Pancreas (tissue), 10 donors: Measurements from ENCODE around the gene DENND4A. TPM values are rescaled to one million over a fixed set of nuclear protein-coding genes. Genes with fewer than 3 reads are reported as not detected.

Experiments used
- ATAC-seq, 4 donors: fragments of 200-7000 bp; cut with Tn5 transposase; one replicate each; pipeline versions ENCODE4 v1.8.0 to v1.9.1; 2020; ENCODE audit warnings: mild to moderate bottlenecking in 4 of 4, moderate library complexity in 4 of 4
- DNase-seq, 6 donors: peaks; one replicate each; pipeline ENCODE4 v3.0.0-alpha.2; 2020
- FAIRE-seq: peaks from 2 replicates; lab custom pipeline; 2012; peaks lifted over from hg19 to GRCh38; lab: Jason Lieb, UNC
- H3K27ac ChIP-seq, 4 donors: fragments of 200-600 bp; sonication (generic); 1 replicate in 3 of 4; 2 replicates in 1 of 4; pipeline versions ENCODE4 v1.5.0 to v1.8.0; 2020
- H3K27me3 ChIP-seq, 4 donors: fragments of 200-600 bp; one replicate each; pipeline ENCODE4 v1.8.0; 2021
- H3K36me3 ChIP-seq, 3 donors: fragments of 200-600 bp; sonication (generic) in 1 of 3; one replicate each; pipeline versions ENCODE4 v1.5.0 to v1.8.0; 2020 to 2021
- H3K4me1 ChIP-seq, 3 donors: fragments of 200-600 bp; one replicate each; pipeline ENCODE4 v1.8.0; 2021
- H3K4me3 ChIP-seq, 4 donors: fragments of 200-600 bp; sonication (generic) in 2 of 4; one replicate each; pipeline versions ENCODE4 v1.5.0 to v1.8.0; 2020 to 2021
- H3K9me3 ChIP-seq, 4 donors: fragments of 200-600 bp; one replicate each; pipeline ENCODE4 v1.8.0; 2021
- CTCF ChIP-seq, 4 donors: fragments of 200-600 bp; sonication (generic) in 3 of 4; IDR thresholded peaks; one replicate each; pipeline versions ENCODE4 v1.5.0 to v1.8.0; 2021; ENCODE audit warnings: antibody characterized with exemption in 4 of 4
- WGBS, 2 donors: extraction: QIAGEN DNeasy Blood & Tissue Kit; methylation state at CpG; one replicate each; pipeline ENCODE4 v1.1.7; 2013; 5-methylcytosine and 5-hydroxymethylcytosine counted together
- intact Hi-C, 3 donors: fragments of 100-400 bp; cut with DNase I; formaldehyde crosslinking; loops; one replicate each; pipeline versions ENCODE4 v1.11.1 to v1.14.2; 2022
- polyA plus RNA-seq, 2 donors: library from polyadenylated mRNA; stranded (reverse); fragments of 200-250 nt; gene quantifications; one replicate each; pipeline ENCODE4 v1.2.3, GENCODE V29; 2013
- total RNA-seq, 6 donors: library from RNA; stranded (reverse); fragmentation: NEBNext Ultra II Directional in 4 of 6; extraction: Animal tissue kit (Norgen Biotek cat#: 25700) in 4 of 6; gene quantifications; one replicate each; pipeline versions ENCODE4 v1.2.1 to v1.2.4, GENCODE V29; 2021 to 2023
- donor health status: healthy with polysubstance abuse.
- donor health status: DM: no; HTN: no; CAD: no; lungs with moderate emphysema.
- donor health status: DM: no; HTN: no; CAD: no.
- donor health status: control.
- donor health status: control.
- donor health status: Bipolar disorder and iron deficiency.
- donor health status: DM: yes; HTN: yes; CAD: no.
- donor health status: DM: no; HTN: no; CAD: no.
- donor health status: DM: no; HTN: no; CAD: no.
- donor health status: DM: yes; HTN: yes; CAD: no.

DENND4A gene
- total and polyA plus RNA-seq, 8 donors: 8.6 to 34.5 (median 26.5) TPM

- ATAC-seq (peak in 1 of 4 donors; percentile 22), DNase-seq (no peak), FAIRE-seq (no peak)
- Histone ChIP-seq H3K4me3 (no peak overlapping the region), H3K27me3 (no peaks in the 10 kb centered on the region), H3K4me1 (no peaks in the 10 kb centered on the region), H3K36me3 (peaks cover 0 to 67% (median 13%) of the 10 kb centered on the region in 3 donors), H3K27ac (no peak overlapping the region), H3K9me3 (peaks cover 0 to 3% (median 0%) of the 10 kb centered on the region in 4 donors)
- WGBS, 2 donors: 72 to 84% methylated on average over 3 of the region's 3 CpGs
- TF ChIP-seq CTCF (IDR thresholded peaks at IDR 0.05): no peak
- intact Hi-C loops: no loop called here
Observed at GRCh38 chr15:65666257-65666656, 125.8 kb downstream of the DENND4A start.

- Histone ChIP-seq H3K4me3 (no peak overlapping the region), H3K9me3 (no peaks in the 10 kb centered on the region), H3K27ac (no peak overlapping the region), H3K36me3 (peaks cover 0 to 46% (median 7%) of the 10 kb centered on the region in 3 donors), H3K27me3 (no peaks in the 10 kb centered on the region), H3K4me1 (no peaks in the 10 kb centered on the region)
- ATAC-seq (no peak), DNase-seq (no peak), FAIRE-seq (no peak)
- TF ChIP-seq CTCF (IDR thresholded peaks at IDR 0.05): no peak
- intact Hi-C loops: no loop called here
- WGBS, 2 donors: 76 to 82% methylated on average over 3 of the region's 3 CpGs
Observed at GRCh38 chr15:65663521-65663920, 128.6 kb downstream of the DENND4A start.

DNA sequence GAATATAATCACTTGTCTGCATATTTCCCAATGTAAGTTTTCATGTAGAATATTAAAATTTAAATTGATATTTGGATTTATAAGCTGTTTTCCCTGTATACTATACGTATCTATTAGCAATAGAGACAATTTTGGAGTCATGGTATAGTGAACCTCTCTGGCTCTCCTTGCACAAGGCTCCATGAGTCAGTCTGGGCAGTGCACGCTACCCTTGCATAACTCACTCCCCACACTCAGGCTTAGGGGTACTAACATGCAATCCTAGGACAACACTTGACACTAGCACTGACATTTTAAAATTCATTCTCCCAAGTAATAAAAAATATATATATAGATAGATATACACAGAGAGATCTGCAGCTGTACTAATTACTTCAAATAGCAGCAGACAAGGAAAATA, 131.2 kb downstream of the DENND4A start:
- Histone ChIP-seq H3K4me3 (no peak overlapping the region), H3K27me3 (no peaks in the 10 kb centered on the region), H3K9me3 (no peaks in the 10 kb centered on the region), H3K36me3 (peaks cover 0 to 32% (median 7%) of the 10 kb centered on the region in 3 donors), H3K27ac (no peak overlapping the region), H3K4me1 (no peaks in the 10 kb centered on the region)
- ATAC-seq: no peak
- no peak for TF ChIP-seq CTCF (IDR thresholded peaks at IDR 0.05)
- FAIRE-seq: no peak
- DNase-seq: no peak
- 85 to 98% methylated on average over 2 of the region's 2 CpGs for WGBS, 2 donors
- intact Hi-C loops: no loop called here

DNA sequence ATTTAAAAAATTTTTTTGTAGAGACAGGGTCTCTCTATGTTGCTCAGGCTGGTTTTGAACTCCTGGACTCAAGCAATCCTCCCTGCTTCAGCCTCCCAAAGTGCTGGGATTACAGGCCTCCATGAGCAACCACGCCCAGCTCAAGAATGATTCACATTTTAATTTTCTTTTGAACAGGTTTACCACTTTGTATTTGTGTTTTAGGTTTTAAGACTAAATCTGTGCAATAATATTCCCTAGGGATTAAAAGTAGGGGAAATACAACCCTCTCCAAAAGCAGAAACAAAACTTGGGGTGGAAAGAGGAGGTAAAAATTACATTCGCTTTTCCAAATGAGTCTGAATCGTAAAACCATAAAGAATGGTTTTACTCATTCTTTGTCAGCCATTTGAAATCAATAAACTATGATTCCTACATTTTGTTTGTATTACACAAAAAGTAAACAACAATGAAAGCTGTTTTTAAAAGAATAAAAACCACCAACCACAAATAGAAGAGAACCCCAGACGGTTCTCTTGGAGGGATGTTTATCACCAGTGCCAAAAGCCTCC, 132.5 kb downstream of the DENND4A start:
- no peak overlapping the region for H3K27ac ChIP-seq
- no peak for ATAC-seq
- intact Hi-C loops: no loop called here
- H3K4me3 ChIP-seq: no peak overlapping the region
- WGBS, 2 donors: 84 to 88% methylated on average over 4 of the region's 4 CpGs
- no peak for DNase-seq
- no peaks in the 10 kb centered on the region for H3K27me3 ChIP-seq
- no peaks in the 10 kb centered on the region for H3K9me3 ChIP-seq
- no peaks in the 10 kb centered on the region for H3K4me1 ChIP-seq
- H3K36me3 ChIP-seq: peaks cover 0 to 23% (median 4%) of the 10 kb centered on the region in 3 donors
- TF ChIP-seq CTCF (IDR thresholded peaks at IDR 0.05): no peak
- FAIRE-seq: no peak

- Histone ChIP-seq H3K27me3 (no peaks in the 10 kb centered on the region), H3K4me3 (no peak overlapping the region), H3K27ac (no peak overlapping the region), H3K4me1 (no peaks in the 10 kb centered on the region), H3K36me3 (peaks cover 0 to 7% (median 3%) of the 10 kb centered on the region in 3 donors), H3K9me3 (no peaks in the 10 kb centered on the region)
- DNase-seq: no peak
- no peak for ATAC-seq
- TF ChIP-seq CTCF (IDR thresholded peaks at IDR 0.05): no peak
- intact Hi-C loops: no loop called here
- 74 to 76% methylated on average over 4 of the region's 4 CpGs for WGBS, 2 donors
- no peak for FAIRE-seq
Observed at GRCh38 chr15:65655457-65655856, 136.6 kb downstream of the DENND4A start.
